Sigmoid colon (tissue), 4 donors: ENCODE results near the gene S100A10.

Experiments used
- POLR2AphosphoS5 ChIP-seq, 4 donors: sonication (generic); formaldehyde crosslinking; IDR thresholded peaks; one replicate each; pipeline ENCODE4 v1.6.1; 2017; ENCODE audit warnings: antibody characterized with exemption in 4 of 4
- TF ChIP-seq, protein P1 (sequence below), 4 experiments: fragments of 450-650 bp in 3 of 4; fragments of 200-600 bp in 1 of 4; IDR thresholded peaks; one replicate each; pipeline ENCODE4 v1.5.1; 2016 to 2019; ENCODE audit warnings: antibody characterized with exemption in 4 of 4, mild to moderate bottlenecking in 3 of 4, moderate library complexity in 2 of 4

DNA sequence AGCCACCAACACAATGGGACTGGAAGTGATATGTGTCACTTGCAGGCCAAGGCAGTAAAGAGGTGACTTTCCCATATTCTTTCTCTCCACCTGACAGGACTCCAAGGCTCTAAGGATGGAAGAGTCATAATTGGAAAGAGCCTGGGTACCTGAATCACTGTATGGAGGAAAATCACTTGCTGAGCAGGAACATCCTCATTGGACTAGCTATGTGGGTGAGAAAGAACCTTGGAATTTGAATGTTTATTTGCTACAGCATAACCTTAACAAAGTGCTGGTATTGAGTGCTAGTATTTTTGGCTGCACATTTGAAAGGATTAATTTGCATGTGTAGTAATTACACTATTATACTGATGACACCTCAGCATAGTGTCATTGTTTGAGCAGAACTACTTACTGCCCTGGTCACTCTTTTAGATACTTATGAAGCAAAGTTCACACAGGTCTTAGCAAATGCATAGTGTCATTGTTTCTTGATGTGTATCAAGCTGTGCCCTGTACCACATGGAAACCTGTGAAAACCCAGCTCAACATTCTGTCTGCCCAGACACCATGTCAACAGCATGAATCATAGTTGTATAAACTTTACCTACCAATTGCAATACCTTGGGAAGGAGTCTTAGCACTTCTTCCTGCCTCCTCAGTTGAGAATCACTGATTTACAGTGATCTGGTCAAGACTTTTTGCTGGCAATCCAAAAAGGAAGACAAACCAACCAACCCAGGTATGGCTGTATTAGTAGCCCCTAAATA, 5.1 kb upstream of the S100A10 start:
- TF ChIP-seq, protein P1, sequence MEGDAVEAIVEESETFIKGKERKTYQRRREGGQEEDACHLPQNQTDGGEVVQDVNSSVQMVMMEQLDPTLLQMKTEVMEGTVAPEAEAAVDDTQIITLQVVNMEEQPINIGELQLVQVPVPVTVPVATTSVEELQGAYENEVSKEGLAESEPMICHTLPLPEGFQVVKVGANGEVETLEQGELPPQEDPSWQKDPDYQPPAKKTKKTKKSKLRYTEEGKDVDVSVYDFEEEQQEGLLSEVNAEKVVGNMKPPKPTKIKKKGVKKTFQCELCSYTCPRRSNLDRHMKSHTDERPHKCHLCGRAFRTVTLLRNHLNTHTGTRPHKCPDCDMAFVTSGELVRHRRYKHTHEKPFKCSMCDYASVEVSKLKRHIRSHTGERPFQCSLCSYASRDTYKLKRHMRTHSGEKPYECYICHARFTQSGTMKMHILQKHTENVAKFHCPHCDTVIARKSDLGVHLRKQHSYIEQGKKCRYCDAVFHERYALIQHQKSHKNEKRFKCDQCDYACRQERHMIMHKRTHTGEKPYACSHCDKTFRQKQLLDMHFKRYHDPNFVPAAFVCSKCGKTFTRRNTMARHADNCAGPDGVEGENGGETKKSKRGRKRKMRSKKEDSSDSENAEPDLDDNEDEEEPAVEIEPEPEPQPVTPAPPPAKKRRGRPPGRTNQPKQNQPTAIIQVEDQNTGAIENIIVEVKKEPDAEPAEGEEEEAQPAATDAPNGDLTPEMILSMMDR (IDR thresholded peaks at IDR 0.05), result no peak
- TF ChIP-seq POLR2AphosphoS5 (IDR thresholded peaks at IDR 0.05), result no peak
